Stimulated activated memory B cell treated with anti-CD40 and anti-IgM and Interleukin-4, amounts not matched to agents 10 μg/mL and 1 μg/mL and 100 μg/mL, for 72 hours (primary cell): ENCODE measurements around the gene R3HDM2.

Experiments used
- ATAC-seq: fragments of 150-1000 bp; cut with Tn5 transposase; 2 replicates; pipeline ENCODE4 v1.10.0; 2021
- H3K27ac Mint-ChIP-seq: one replicate; pipeline ENCODE4 v1.8.0; 2022; ENCODE audit warnings: mild to moderate bottlenecking, mixed read lengths
- H3K27me3 Mint-ChIP-seq: one replicate; pipeline ENCODE4 v1.8.0; 2022; ENCODE audit warnings: mixed read lengths
- H3K36me3 Mint-ChIP-seq: one replicate; pipeline ENCODE4 v1.8.0; 2022; ENCODE audit warnings: mixed read lengths
- H3K4me1 Mint-ChIP-seq: one replicate; pipeline ENCODE4 v1.8.0; 2022; ENCODE audit warnings: mixed read lengths
- H3K4me3 Mint-ChIP-seq: one replicate; pipeline ENCODE4 v1.8.0; 2022; ENCODE audit warnings: mild to moderate bottlenecking, moderate library complexity, mixed read lengths
- H3K9me3 Mint-ChIP-seq: one replicate; pipeline ENCODE4 v1.8.0; 2022; ENCODE audit warnings: mixed read lengths

R3HDM2 gene

GRCh38 chr12:57430931-57431566 lies at the start of gene R3HDM2:
Gene R3HDM2, minus strand, starts transcription at chr12:57431043. Its CDS starts 120,615 bp downstream, at chr12:57310428.
- Mint-ChIP-seq H3K4me3 (peak within 1 kb of the TSS; percentile 97), H3K36me3 (no peaks in the 10 kb centered on the region), H3K9me3 (no peaks in the 10 kb centered on the region), H3K27ac (peak within 1 kb of the TSS; percentile 100), H3K4me1 (peaks cover 35% of the 10 kb centered on the region), H3K27me3 (no peaks in the 10 kb centered on the region)
- peak; percentile 97 for ATAC-seq

DNA sequence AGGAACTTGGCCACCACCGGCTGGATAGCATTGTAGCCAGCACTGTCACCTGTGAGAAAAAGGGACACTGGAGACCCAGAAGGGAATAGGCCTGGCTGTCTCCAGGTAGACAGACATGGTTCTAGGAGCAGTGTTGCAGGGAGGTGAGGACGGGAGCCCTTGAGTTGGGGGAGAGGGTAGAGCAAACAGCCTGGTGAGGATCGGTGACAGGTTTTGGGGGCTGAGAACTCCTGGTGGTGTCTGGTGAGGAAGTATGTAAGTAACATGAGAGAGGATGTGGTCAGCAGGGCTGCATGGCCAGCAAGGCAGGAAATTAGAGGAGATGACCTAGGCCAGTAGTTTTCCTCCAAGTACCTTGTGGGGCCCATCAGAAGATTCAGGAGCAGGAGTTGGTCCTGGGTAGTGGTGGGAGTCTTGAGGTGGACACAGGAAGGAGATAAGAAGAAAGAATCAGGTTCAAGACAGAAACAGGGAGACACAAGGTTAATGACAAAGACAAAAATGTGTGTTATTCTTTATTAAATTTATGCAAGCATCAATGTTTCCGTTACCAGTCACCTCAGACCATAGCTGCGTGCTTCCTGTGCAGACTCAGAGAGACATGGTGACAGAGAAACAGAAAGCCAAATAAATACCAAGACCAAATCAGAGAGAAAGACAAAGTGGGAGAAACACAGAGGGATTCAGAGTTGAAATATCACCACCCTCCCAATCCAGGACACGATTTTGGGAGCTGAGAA lies 48.7 kb upstream of the R3HDM2 start, which contains the start of gene ARHGAP9:
ARHGAP9 (minus strand) TSS at position 491 of the 740 bp plus-strand sequence; CDS start at position 31, 460 bp downstream.
- peaks cover 73% of the 10 kb centered on the region for H3K4me1 Mint-ChIP-seq
- H3K27me3 Mint-ChIP-seq: no peaks in the 10 kb centered on the region
- H3K27ac Mint-ChIP-seq: peak within 1 kb of the TSS; percentile 98
- H3K36me3 Mint-ChIP-seq: peaks cover 12% of the 10 kb centered on the region
- H3K9me3 Mint-ChIP-seq: no peaks in the 10 kb centered on the region
- ATAC-seq: peak; percentile 79
- peak within 1 kb of the TSS; percentile 93 for H3K4me3 Mint-ChIP-seq

DNA sequence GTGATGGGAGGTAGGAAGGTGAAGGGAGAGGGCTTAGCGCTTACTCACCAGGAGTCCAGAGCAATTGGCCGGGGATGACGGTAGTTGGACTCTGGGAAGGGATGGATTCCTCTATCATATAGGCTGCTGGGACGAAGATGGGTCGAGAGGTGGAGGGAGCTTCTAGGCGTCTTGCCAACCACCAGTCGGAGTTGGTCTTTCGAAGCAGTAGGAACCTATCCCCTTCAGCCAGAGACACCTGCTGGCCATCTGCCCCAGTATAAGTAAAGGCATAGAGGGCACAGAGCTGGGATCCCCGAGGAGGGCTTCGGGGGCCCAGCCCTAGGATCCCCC lies 48.2 kb upstream of the R3HDM2 start:
- peaks cover 17% of the 10 kb centered on the region for H3K36me3 Mint-ChIP-seq
- no peak for ATAC-seq
- peak overlapping the region; percentile 93 for H3K4me3 Mint-ChIP-seq
- no peaks in the 10 kb centered on the region for H3K27me3 Mint-ChIP-seq
- peaks cover 79% of the 10 kb centered on the region for H3K4me1 Mint-ChIP-seq
- H3K9me3 Mint-ChIP-seq: no peaks in the 10 kb centered on the region
- H3K27ac Mint-ChIP-seq: peak overlapping the region; percentile 98

GRCh38 chr12:57477710-57478681 lies 47.2 kb upstream of the R3HDM2 start:
- Mint-ChIP-seq H3K4me3 (peak overlapping the region; percentile 93), H3K36me3 (peaks cover 26% of the 10 kb centered on the region), H3K4me1 (peaks cover 80% of the 10 kb centered on the region), H3K27me3 (no peaks in the 10 kb centered on the region), H3K9me3 (no peaks in the 10 kb centered on the region), H3K27ac (peak overlapping the region; percentile 98)
- ATAC-seq: peak; percentile 72

DNA sequence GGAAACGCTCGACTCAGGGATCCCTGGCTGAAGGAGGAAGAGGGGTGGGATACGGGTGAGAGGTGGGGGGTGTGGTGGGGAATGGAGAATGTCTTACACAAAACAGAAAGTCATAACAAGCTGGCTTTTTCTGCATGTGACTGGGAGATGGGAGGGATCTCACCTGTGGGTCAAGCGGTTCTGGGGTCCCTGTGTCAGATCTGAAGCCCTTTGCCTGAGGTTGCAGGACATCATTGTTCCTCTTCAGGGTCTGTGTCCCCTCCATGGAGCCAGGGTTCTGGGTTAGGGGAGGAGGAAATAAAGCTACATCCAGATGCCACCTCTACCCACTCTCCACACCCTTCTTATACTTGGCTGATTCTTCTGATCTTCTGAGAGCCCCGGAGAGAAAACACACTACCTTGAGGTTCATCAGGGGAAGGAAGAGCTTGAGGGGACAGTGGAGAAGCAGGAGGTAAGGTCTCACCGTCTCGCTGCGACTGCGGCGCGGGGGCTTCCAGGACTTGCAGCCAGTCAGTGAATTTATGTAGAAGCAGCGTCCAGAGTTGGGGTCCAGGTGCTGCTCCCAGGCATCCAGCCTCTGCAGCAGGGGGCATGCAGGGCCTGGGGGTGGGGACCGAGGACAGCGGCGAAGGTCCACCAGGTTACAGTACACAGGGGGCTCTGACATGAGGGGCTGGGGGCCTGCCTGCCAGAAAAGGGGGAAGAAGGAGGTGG lies 46.3 kb upstream of the R3HDM2 start:
- ATAC-seq: peak; percentile 26
- no peaks in the 10 kb centered on the region for H3K9me3 Mint-ChIP-seq
- peaks cover 33% of the 10 kb centered on the region for H3K36me3 Mint-ChIP-seq
- peak overlapping the region; percentile 93 for H3K4me3 Mint-ChIP-seq
- peaks cover 79% of the 10 kb centered on the region for H3K4me1 Mint-ChIP-seq
- peak overlapping the region; percentile 98 for H3K27ac Mint-ChIP-seq
- no peaks in the 10 kb centered on the region for H3K27me3 Mint-ChIP-seq

- no peaks in the 10 kb centered on the region for H3K27me3 Mint-ChIP-seq
- peak overlapping the region; percentile 98 for H3K27ac Mint-ChIP-seq
- no peaks in the 10 kb centered on the region for H3K9me3 Mint-ChIP-seq
- H3K4me3 Mint-ChIP-seq: peak overlapping the region; percentile 93
- ATAC-seq: peak; percentile 44
- H3K4me1 Mint-ChIP-seq: peaks cover 73% of the 10 kb centered on the region
- peaks cover 41% of the 10 kb centered on the region for H3K36me3 Mint-ChIP-seq
Measured at GRCh38 chr12:57476162-57476992, 45.5 kb upstream of the R3HDM2 start.

DNA sequence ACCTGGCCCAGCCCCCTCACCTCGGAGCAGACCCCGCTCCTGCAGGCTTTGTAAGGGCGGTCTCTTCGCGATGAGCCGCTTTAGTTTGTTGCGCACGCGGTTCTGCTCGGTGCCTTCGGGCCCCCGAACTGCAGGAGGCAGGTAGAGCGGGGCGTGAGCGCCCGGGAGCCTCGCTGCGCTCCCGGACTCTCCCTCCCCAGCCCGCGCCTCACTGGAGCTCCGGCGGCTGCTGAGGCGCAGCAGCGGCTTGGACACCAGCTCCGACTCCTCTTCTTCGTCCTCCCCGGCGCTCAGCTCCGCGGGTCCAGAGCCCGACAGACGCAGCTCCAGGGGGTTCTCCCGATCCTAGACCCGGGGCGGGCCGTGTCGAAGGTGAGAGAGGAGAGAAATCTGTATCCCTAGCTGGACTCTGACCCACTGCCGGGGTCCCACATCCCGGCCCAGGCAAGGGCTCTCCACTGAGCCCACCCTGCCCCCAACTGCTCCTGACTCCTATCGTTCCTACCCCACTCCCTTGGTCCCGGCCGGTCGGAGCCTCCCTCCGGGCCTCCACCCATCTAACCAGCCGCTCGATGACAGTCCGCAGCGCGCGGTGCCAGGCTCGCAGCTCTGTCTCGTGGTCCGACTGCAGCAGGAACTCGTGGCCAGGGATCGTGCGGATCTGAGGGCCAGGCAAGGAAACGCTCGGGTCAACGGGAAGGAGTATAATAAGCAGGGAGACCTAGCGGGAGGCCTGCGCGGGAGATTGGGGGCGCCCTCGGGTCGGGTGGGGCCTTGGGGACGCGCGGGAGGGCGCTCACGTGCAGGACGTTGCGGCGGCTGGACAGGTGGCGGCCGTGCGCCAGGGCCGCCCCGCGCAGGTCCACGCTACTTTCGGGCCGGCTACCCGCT lies 44.7 kb upstream of the R3HDM2 start:
- peak overlapping the region; percentile 98 for H3K27ac Mint-ChIP-seq
- H3K27me3 Mint-ChIP-seq: no peaks in the 10 kb centered on the region
- peaks cover 64% of the 10 kb centered on the region for H3K4me1 Mint-ChIP-seq
- peaks cover 46% of the 10 kb centered on the region for H3K36me3 Mint-ChIP-seq
- H3K9me3 Mint-ChIP-seq: no peaks in the 10 kb centered on the region
- H3K4me3 Mint-ChIP-seq: peak overlapping the region; percentile 93
- no peak for ATAC-seq

DNA sequence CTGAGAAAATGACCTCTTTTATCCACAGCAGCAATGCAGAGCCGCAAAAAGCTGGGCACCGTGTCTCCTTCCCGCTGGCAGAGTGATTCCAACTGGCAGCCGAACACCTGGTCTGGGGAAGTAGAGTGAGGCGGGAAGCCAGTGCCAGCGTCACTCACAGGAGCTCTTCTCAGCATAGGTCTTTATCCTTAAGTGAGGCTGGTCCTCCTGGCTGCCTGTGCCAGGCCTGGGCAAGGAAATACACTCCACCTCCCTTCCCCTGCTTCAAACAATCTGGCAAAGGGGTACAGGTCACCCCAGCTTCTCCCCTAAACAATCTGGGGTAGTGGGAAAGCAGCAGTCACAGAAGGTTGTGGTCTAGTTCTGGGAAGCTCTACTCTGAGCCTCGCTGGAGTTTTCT lies 44.0 kb upstream of the R3HDM2 start:
- no peaks in the 10 kb centered on the region for H3K9me3 Mint-ChIP-seq
- peak overlapping the region; percentile 10 for H3K4me3 Mint-ChIP-seq
- H3K36me3 Mint-ChIP-seq: peaks cover 46% of the 10 kb centered on the region
- peak overlapping the region; percentile 14 for H3K27ac Mint-ChIP-seq
- ATAC-seq: no peak
- H3K4me1 Mint-ChIP-seq: peaks cover 58% of the 10 kb centered on the region
- no peaks in the 10 kb centered on the region for H3K27me3 Mint-ChIP-seq

GRCh38 chr12:57474430-57474829 lies 43.6 kb upstream of the R3HDM2 start:
- peak overlapping the region; percentile 14 for H3K27ac Mint-ChIP-seq
- no peak for ATAC-seq
- peaks cover 46% of the 10 kb centered on the region for H3K36me3 Mint-ChIP-seq
- no peaks in the 10 kb centered on the region for H3K27me3 Mint-ChIP-seq
- no peaks in the 10 kb centered on the region for H3K9me3 Mint-ChIP-seq
- peaks cover 53% of the 10 kb centered on the region for H3K4me1 Mint-ChIP-seq
- peak overlapping the region; percentile 24 for H3K4me3 Mint-ChIP-seq

- Mint-ChIP-seq H3K27ac (peak overlapping the region; percentile 14), H3K36me3 (peaks cover 52% of the 10 kb centered on the region), H3K9me3 (no peaks in the 10 kb centered on the region), H3K4me1 (peaks cover 48% of the 10 kb centered on the region), H3K27me3 (no peaks in the 10 kb centered on the region), H3K4me3 (no peak overlapping the region)
- ATAC-seq: no peak
Measured at GRCh38 chr12:57473886-57474285, 43.0 kb upstream of the R3HDM2 start.

DNA sequence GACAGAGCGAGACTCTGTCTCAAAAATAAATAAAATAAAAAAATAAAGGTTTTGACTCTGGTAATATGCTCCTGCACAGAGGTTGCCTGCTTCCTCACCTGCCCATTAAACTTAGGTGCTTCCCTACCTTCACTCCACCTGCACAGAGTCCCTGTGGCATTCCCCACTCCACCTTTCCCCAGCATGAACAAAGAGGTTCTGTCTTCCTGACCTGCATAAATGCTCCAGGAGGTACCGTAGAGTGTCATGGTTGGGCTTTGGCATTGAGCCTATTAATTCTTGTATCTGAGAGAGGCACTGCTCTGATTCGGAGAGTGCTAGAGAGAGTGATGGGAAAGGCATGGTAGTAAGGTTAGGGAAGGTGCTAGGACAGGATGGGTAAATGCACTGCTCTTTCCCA lies 42.5 kb upstream of the R3HDM2 start:
- peaks cover 55% of the 10 kb centered on the region for H3K36me3 Mint-ChIP-seq
- H3K4me3 Mint-ChIP-seq: no peak overlapping the region
- peak overlapping the region; percentile 14 for H3K27ac Mint-ChIP-seq
- ATAC-seq: no peak
- peaks cover 45% of the 10 kb centered on the region for H3K4me1 Mint-ChIP-seq
- H3K27me3 Mint-ChIP-seq: no peaks in the 10 kb centered on the region
- no peaks in the 10 kb centered on the region for H3K9me3 Mint-ChIP-seq

DNA sequence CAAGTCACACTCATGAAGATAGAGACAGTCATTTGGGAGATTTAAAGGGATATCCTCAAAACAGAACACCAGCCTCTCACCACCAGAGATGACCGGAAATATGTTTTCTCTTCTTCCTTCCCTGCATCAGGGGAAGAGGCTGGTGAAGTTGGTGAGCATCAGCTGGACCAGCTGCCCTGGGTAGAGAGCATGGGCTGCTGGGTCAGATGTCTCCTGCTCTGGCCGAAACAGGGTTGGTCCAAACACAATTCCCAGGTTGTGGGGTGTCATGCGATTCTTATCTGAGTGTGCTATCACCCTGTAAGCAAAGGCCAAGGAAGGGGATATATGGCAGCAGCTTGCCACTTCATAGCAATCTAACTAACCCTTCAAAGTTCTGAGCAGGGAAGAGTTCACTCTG lies 41.5 kb upstream of the R3HDM2 start:
- Mint-ChIP-seq H3K36me3 (peaks cover 65% of the 10 kb centered on the region), H3K9me3 (peaks cover 2% of the 10 kb centered on the region), H3K4me1 (peaks cover 45% of the 10 kb centered on the region), H3K27ac (no peak overlapping the region), H3K4me3 (no peak overlapping the region), H3K27me3 (no peaks in the 10 kb centered on the region)
- ATAC-seq: no peak

GRCh38 chr12:57471661-57472060 lies 40.8 kb upstream of the R3HDM2 start:
- no peaks in the 10 kb centered on the region for H3K27me3 Mint-ChIP-seq
- H3K9me3 Mint-ChIP-seq: peaks cover 2% of the 10 kb centered on the region
- H3K36me3 Mint-ChIP-seq: peaks cover 70% of the 10 kb centered on the region
- H3K4me1 Mint-ChIP-seq: peaks cover 41% of the 10 kb centered on the region
- no peak for ATAC-seq
- H3K4me3 Mint-ChIP-seq: no peak overlapping the region
- peak overlapping the region; percentile 44 for H3K27ac Mint-ChIP-seq
